ENCODE results near the gene KBTBD3. TPM values are rescaled to one million over a fixed set of nuclear protein-coding genes. Genes with fewer than 3 reads are reported as not detected.
"Not testable (repeated sequence)": the region's sequence is repeated elsewhere in the genome, so short reads cannot be mapped to it uniquely, and the experiment has no call there.

KBTBD3 gene
- total RNA-seq, 1 donor from 2014 or later: 3.1 TPM

DNA sequence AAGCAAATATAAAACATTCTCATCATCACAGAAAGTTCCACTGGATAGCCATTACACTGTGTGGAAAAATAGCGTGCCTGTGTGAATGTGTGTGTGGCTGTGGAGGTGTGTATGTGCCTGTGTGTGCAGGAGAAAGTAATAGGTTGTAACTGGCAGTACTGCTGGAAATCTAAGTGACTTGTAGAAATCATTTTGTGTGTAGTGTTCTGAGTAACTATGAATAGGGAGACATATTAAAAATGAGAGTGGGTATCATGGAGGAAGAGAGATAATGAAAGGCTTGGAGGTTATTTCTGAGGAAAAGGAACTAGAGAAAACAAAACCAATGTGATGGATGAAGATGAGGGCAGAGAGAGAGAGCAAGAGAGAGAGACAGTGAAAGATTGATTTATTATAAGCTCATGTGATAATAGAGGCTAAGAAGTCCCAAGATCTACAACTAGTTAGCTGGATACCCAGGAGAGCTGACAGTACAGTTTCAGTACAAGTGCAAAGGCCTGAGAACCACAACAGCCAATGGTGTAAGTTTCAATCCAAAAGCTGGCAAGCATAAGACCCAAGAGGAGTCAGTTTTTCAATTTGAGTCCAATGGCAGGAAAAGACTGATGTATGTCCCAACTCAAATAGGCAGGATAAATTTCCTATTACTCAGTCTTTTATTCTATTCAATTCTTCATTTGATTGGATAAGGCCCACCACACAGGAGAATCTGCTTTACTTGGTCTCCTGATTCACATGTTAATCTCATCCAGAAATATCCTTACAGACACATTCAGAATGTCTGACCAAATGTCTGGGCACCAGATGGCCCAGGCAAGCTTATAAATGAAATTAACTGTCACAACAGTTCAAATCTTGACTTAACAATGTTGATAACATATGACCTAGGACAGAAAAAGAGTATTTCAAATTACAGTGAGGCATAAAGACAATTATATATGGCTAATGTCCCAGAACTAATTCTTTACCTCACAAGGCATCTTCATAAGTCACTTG is 14.9 kb downstream of the KBTBD3 start:
- no peaks in the 10 kb centered on the region for H3K36me3 ChIP-seq (ENCODE audit: control insufficient read depth in 3 of 3, insufficient read depth in 3 of 3, low read length in 3 of 3)
- no peak overlapping the region for H3K27ac ChIP-seq (ENCODE audit: low read depth, low read length)
- H3K4me1 ChIP-seq (ENCODE audit: control insufficient read depth in 3 of 3, insufficient read depth in 3 of 3, low read length in 3 of 3): no peaks in the 10 kb centered on the region
- H3K9me3 ChIP-seq (ENCODE audit: control insufficient read depth in 3 of 3, low read length in 3 of 3): no peaks in the 10 kb centered on the region
- no peak overlapping the region for H3K4me3 ChIP-seq (ENCODE audit: low read length in 3 of 3)
- no peak overlapping the region for H3K9ac ChIP-seq (ENCODE audit: low read depth in 1 of 3, low read length in 3 of 3)
- no peaks in the 10 kb centered on the region for H3K27me3 ChIP-seq (ENCODE audit: control insufficient read depth in 3 of 3, insufficient read depth in 3 of 3, low read length in 3 of 3)

DNA sequence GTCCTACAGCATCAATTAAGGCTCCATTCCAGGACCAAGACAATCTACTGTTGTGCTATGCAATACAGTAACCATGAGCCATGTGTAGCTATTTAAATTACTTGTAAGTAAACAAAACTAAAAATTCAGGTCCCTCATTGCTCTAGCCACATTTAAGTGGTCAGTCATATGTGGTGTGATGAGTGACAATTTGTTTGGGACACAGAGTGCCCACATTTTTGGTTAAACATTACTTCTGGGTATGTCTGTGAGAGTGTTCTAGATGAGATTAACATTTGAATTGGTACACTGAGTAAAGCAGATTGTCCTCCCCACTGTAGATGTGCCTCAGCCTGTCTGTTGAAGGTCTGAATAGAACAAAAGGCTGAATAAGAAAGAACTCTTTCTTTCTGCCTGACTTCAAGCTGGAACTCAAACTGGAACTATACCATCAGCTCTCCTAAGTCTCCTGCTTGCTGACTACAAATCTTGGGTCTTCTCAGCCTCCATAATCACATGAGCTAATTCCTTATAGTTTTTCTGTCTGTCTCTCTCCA is 15.8 kb downstream of the KBTBD3 start:
- H3K36me3 ChIP-seq (ENCODE audit: control insufficient read depth in 3 of 3, insufficient read depth in 3 of 3, low read length in 3 of 3): no peaks in the 10 kb centered on the region
- no peak overlapping the region for H3K4me3 ChIP-seq (ENCODE audit: low read length in 3 of 3)
- H3K4me1 ChIP-seq (ENCODE audit: control insufficient read depth in 3 of 3, insufficient read depth in 3 of 3, low read length in 3 of 3): no peaks in the 10 kb centered on the region
- H3K9me3 ChIP-seq (ENCODE audit: control insufficient read depth in 3 of 3, low read length in 3 of 3): no peaks in the 10 kb centered on the region
- H3K9ac ChIP-seq (ENCODE audit: low read depth in 1 of 3, low read length in 3 of 3): no peak overlapping the region
- H3K27me3 ChIP-seq (ENCODE audit: control insufficient read depth in 3 of 3, insufficient read depth in 3 of 3, low read length in 3 of 3): no peaks in the 10 kb centered on the region
- H3K27ac ChIP-seq (ENCODE audit: low read depth, low read length): no peak overlapping the region

DNA sequence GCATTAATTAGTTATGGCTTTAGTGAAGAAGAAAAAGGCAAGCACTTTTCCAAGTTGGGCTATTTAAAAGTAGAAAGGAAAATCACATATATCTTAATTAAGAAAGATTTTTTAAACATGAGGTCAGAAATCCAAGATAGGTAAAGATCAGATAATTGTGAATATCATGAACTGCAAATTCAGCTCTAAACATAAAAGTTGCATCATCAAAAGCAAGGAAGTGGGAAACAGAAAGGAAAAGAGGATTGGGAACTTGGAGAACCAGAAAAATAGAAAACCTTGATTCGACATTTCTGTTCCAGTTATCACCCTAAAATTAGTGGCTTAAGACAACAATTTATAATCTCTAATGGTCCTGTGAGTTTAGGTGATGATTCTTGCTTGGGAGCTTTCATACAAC is 17.5 kb downstream of the KBTBD3 start:
- H3K27ac ChIP-seq (ENCODE audit: low read depth, low read length): no peak overlapping the region
- H3K4me1 ChIP-seq (ENCODE audit: control insufficient read depth in 3 of 3, insufficient read depth in 3 of 3, low read length in 3 of 3): no peaks in the 10 kb centered on the region
- H3K9me3 ChIP-seq (ENCODE audit: control insufficient read depth in 3 of 3, low read length in 3 of 3): no peaks in the 10 kb centered on the region
- H3K4me3 ChIP-seq (ENCODE audit: low read length in 3 of 3): no peak overlapping the region
- no peak overlapping the region for H3K9ac ChIP-seq (ENCODE audit: low read depth in 1 of 3, low read length in 3 of 3)
- H3K36me3 ChIP-seq (ENCODE audit: control insufficient read depth in 3 of 3, insufficient read depth in 3 of 3, low read length in 3 of 3): no peaks in the 10 kb centered on the region
- no peaks in the 10 kb centered on the region for H3K27me3 ChIP-seq (ENCODE audit: control insufficient read depth in 3 of 3, insufficient read depth in 3 of 3, low read length in 3 of 3)

DNA sequence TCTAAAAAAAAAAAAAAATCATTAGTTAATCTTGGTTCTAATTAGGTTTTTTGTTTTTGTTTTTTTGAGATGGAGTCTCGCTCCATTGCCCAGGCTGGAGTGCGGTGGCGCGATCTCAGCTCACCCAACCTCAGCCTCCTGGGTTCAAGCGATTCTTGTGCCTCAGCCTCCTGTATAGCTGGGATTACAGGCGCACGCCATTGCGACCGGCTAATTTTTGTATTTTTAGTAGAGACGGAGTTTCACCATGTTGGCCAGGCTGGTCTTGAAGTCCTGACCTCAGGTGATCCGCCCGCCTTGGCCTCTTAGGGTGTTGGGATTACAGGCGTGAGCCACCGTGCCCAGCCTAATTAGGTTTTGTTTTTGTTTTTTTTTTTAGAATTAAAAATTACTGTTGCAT is 18.8 kb downstream of the KBTBD3 start:
- H3K9me3 ChIP-seq (ENCODE audit: control insufficient read depth in 3 of 3, low read length in 3 of 3); H3K36me3 ChIP-seq (ENCODE audit: control insufficient read depth in 3 of 3, insufficient read depth in 3 of 3, low read length in 3 of 3); H3K4me3 ChIP-seq (ENCODE audit: low read length in 3 of 3); H3K4me1 ChIP-seq (ENCODE audit: control insufficient read depth in 3 of 3, insufficient read depth in 3 of 3, low read length in 3 of 3); H3K27ac ChIP-seq (ENCODE audit: low read depth, low read length); H3K27me3 ChIP-seq (ENCODE audit: control insufficient read depth in 3 of 3, insufficient read depth in 3 of 3, low read length in 3 of 3); H3K9ac ChIP-seq (ENCODE audit: low read depth in 1 of 3, low read length in 3 of 3): not testable (repeated sequence)

DNA sequence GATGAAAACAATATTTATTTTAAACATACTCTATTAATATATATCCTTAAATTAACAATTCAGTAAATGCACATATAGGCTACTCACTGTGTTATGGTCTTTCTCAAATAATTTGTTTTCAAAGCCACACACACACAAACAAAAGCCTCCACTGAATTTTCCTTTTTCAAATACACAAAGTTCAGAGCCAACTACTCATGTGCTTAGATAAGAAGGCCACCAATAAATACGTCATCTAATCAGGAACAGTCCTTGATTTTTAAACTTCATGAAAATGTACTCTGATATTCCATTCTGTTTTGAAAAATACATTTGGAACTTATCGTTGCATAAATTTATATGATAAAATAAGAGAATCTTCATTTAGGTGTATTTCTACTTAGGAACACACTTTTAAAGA is 26.0 kb downstream of the KBTBD3 start:
- H3K4me1 ChIP-seq (ENCODE audit: control insufficient read depth in 3 of 3, insufficient read depth in 3 of 3, low read length in 3 of 3): no peaks in the 10 kb centered on the region
- no peaks in the 10 kb centered on the region for H3K9me3 ChIP-seq (ENCODE audit: control insufficient read depth in 3 of 3, low read length in 3 of 3)
- H3K9ac ChIP-seq (ENCODE audit: low read depth in 1 of 3, low read length in 3 of 3): no peak overlapping the region
- no peak overlapping the region for H3K27ac ChIP-seq (ENCODE audit: low read depth, low read length)
- H3K27me3 ChIP-seq (ENCODE audit: control insufficient read depth in 3 of 3, insufficient read depth in 3 of 3, low read length in 3 of 3): no peaks in the 10 kb centered on the region
- H3K36me3 ChIP-seq (ENCODE audit: control insufficient read depth in 3 of 3, insufficient read depth in 3 of 3, low read length in 3 of 3): no peaks in the 10 kb centered on the region
- no peak overlapping the region for H3K4me3 ChIP-seq (ENCODE audit: low read length in 3 of 3)

DNA sequence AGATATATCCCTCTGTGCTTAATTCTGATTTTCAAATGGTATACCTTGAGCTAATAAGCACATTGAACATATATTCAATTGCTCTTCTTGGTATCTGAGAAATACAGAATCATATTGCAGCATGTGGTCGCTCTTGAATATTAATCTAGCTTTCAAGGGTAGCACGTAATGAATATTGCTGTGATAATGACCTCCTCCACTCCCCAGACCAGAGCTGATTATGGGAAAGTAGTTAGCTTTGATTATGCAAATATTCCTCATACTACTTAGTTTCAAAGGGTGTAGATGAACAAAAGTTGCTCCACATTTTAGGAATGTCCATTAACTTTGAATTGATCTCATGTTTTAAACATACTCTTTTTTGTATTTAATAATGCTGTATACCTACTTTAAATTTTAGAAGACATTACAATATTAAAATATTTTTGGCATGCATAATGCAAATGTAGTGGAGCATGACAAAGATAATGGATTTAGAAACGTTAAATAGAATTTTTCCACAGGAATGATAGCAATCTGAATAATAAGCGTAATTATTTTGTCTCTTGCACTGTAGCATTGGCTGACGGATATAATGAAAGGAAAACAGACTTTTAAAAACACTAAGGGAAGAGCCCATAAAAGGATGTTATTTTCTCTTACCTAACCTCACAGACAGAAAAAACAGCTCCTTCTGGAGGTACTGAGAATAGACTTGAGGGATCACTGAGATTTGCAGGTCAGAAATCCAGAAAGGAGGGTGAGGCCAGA is 27.2 kb downstream of the KBTBD3 start:
- Histone ChIP-seq H3K27me3 (ENCODE audit: control insufficient read depth in 3 of 3, insufficient read depth in 3 of 3, low read length in 3 of 3) (no peaks in the 10 kb centered on the region), H3K9ac (ENCODE audit: low read depth in 1 of 3, low read length in 3 of 3) (no peak overlapping the region), H3K36me3 (ENCODE audit: control insufficient read depth in 3 of 3, insufficient read depth in 3 of 3, low read length in 3 of 3) (no peaks in the 10 kb centered on the region), H3K4me1 (ENCODE audit: control insufficient read depth in 3 of 3, insufficient read depth in 3 of 3, low read length in 3 of 3) (no peaks in the 10 kb centered on the region), H3K4me3 (ENCODE audit: low read length in 3 of 3) (no peak overlapping the region), H3K27ac (ENCODE audit: low read depth, low read length) (no peak overlapping the region), H3K9me3 (ENCODE audit: control insufficient read depth in 3 of 3, low read length in 3 of 3) (no peaks in the 10 kb centered on the region)

DNA sequence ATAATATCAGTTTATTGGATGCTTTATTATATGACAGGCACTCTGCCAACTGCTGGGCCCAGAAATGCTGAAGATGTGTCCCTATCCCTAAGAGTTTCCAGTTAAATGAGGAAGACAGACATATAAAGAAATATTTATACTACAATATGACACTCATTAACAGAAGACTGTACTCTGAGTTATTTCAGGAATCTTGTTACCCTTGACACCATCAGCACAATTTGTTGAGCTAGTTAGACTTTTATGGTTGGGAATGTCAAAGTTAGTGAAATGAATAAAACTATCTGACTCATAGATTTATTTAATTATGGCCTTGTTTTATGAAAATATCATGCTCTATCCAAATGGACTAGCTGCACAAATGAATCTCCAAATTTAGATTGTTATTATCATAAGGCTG is 29.5 kb downstream of the KBTBD3 start:
- H3K4me1 ChIP-seq (ENCODE audit: control insufficient read depth in 3 of 3, insufficient read depth in 3 of 3, low read length in 3 of 3): no peaks in the 10 kb centered on the region
- no peaks in the 10 kb centered on the region for H3K27me3 ChIP-seq (ENCODE audit: control insufficient read depth in 3 of 3, insufficient read depth in 3 of 3, low read length in 3 of 3)
- H3K36me3 ChIP-seq (ENCODE audit: control insufficient read depth in 3 of 3, insufficient read depth in 3 of 3, low read length in 3 of 3): no peaks in the 10 kb centered on the region
- no peak overlapping the region for H3K27ac ChIP-seq (ENCODE audit: low read depth, low read length)
- H3K9me3 ChIP-seq (ENCODE audit: control insufficient read depth in 3 of 3, low read length in 3 of 3): no peaks in the 10 kb centered on the region
- no peak overlapping the region for H3K9ac ChIP-seq (ENCODE audit: low read depth in 1 of 3, low read length in 3 of 3)
- H3K4me3 ChIP-seq (ENCODE audit: low read length in 3 of 3): no peak overlapping the region

DNA sequence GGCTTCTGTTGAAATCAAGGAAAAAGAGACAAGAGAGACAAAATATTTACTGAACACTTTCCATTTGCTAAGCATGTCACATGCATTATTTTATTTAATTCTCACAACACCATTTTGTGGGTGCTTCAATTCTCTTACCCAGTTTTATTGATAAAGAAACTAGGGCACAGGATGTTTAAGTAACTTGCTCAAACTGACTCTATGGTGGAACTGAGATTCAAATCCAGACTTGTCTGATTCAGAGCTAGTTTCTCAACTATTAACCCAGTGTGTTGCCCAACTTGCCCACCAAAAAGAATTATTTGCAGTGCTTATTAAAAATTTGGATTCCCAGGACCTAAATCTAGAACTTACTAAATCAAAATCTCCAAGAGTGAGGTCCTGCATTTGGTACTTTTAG is 33.6 kb downstream of the KBTBD3 start:
- no peak overlapping the region for H3K4me3 ChIP-seq (ENCODE audit: low read length in 3 of 3)
- H3K27me3 ChIP-seq (ENCODE audit: control insufficient read depth in 3 of 3, insufficient read depth in 3 of 3, low read length in 3 of 3): no peaks in the 10 kb centered on the region
- H3K4me1 ChIP-seq (ENCODE audit: control insufficient read depth in 3 of 3, insufficient read depth in 3 of 3, low read length in 3 of 3): no peaks in the 10 kb centered on the region
- H3K27ac ChIP-seq (ENCODE audit: low read depth, low read length): no peak overlapping the region
- H3K9me3 ChIP-seq (ENCODE audit: control insufficient read depth in 3 of 3, low read length in 3 of 3): no peaks in the 10 kb centered on the region
- no peak overlapping the region for H3K9ac ChIP-seq (ENCODE audit: low read depth in 1 of 3, low read length in 3 of 3)
- H3K36me3 ChIP-seq (ENCODE audit: control insufficient read depth in 3 of 3, insufficient read depth in 3 of 3, low read length in 3 of 3): no peaks in the 10 kb centered on the region

DNA sequence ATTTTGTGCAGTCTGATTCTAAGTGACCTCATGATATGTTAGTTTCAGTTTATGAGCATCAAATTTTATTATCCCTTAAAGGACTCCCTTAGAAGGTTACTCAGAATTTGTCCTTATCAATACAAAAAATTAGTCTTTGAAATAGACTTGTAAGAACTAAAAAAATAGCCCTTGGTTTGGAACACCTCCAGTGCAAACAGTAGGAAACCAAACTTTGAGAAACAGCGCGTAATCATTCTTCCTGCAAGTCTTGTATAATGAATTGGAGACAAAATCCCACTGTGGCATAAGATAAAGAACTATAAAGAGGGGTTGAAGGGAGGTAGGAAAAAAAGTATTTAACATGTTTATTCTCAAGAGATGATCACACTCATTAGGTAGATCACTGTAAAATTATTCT is 44.3 kb downstream of the KBTBD3 start:
- H3K36me3 ChIP-seq (ENCODE audit: control insufficient read depth in 3 of 3, insufficient read depth in 3 of 3, low read length in 3 of 3): no peaks in the 10 kb centered on the region
- no peaks in the 10 kb centered on the region for H3K9me3 ChIP-seq (ENCODE audit: control insufficient read depth in 3 of 3, low read length in 3 of 3)
- no peak overlapping the region for H3K9ac ChIP-seq (ENCODE audit: low read depth in 1 of 3, low read length in 3 of 3)
- H3K4me3 ChIP-seq (ENCODE audit: low read length in 3 of 3): no peak overlapping the region
- H3K27ac ChIP-seq (ENCODE audit: low read depth, low read length): no peak overlapping the region
- no peaks in the 10 kb centered on the region for H3K4me1 ChIP-seq (ENCODE audit: control insufficient read depth in 3 of 3, insufficient read depth in 3 of 3, low read length in 3 of 3)
- H3K27me3 ChIP-seq (ENCODE audit: control insufficient read depth in 3 of 3, insufficient read depth in 3 of 3, low read length in 3 of 3): no peaks in the 10 kb centered on the region

DNA sequence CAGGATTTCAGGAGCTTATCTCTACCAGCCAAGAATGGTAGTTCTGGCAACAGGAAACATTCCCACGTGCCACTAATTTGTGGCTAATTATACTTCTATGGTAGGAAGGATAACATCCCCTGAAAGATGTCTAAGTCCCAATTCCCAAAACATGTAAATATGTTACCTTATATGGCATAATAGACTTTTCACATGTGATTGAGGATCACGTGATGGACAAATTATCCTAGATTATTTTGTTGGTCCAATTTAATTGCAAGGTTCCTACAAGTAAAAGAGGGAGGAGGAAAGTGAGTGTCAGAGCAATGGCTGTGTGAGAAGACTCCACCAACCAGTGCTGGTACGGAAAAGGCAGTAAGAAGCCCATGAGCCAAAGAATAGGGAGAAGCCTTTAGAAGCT is 45.2 kb downstream of the KBTBD3 start:
- H3K9ac ChIP-seq (ENCODE audit: low read depth in 1 of 3, low read length in 3 of 3): no peak overlapping the region
- H3K9me3 ChIP-seq (ENCODE audit: control insufficient read depth in 3 of 3, low read length in 3 of 3): no peaks in the 10 kb centered on the region
- no peaks in the 10 kb centered on the region for H3K4me1 ChIP-seq (ENCODE audit: control insufficient read depth in 3 of 3, insufficient read depth in 3 of 3, low read length in 3 of 3)
- no peaks in the 10 kb centered on the region for H3K36me3 ChIP-seq (ENCODE audit: control insufficient read depth in 3 of 3, insufficient read depth in 3 of 3, low read length in 3 of 3)
- H3K4me3 ChIP-seq (ENCODE audit: low read length in 3 of 3): no peak overlapping the region
- H3K27ac ChIP-seq (ENCODE audit: low read depth, low read length): no peak overlapping the region
- no peaks in the 10 kb centered on the region for H3K27me3 ChIP-seq (ENCODE audit: control insufficient read depth in 3 of 3, insufficient read depth in 3 of 3, low read length in 3 of 3)
